Vagina (tissue), 2 donors: ENCODE data around the gene MAGED1.

Source experiments
- POLR2AphosphoS5 ChIP-seq, 2 donors: sonication (generic); formaldehyde crosslinking; IDR thresholded peaks; one replicate each; pipeline ENCODE4 v1.9.0; 2017; ENCODE audit warnings: antibody characterized with exemption in 2 of 2, mild to moderate bottlenecking in 2 of 2, low read depth in 1 of 2; ENCODE audit not compliant: insufficient read depth in 1 of 2
- TF ChIP-seq, protein P1 (sequence below), 3 experiments: fragments of 450-650 bp in 2 of 3; fragments of 200-600 bp in 1 of 3; sonication (generic) in 1 of 3; IDR thresholded peaks; one replicate each; pipeline ENCODE4 v1.5.1; 2017 to 2019; ENCODE audit warnings: antibody characterized with exemption in 3 of 3, mild to moderate bottlenecking in 2 of 3, moderate library complexity in 2 of 3

DNA sequence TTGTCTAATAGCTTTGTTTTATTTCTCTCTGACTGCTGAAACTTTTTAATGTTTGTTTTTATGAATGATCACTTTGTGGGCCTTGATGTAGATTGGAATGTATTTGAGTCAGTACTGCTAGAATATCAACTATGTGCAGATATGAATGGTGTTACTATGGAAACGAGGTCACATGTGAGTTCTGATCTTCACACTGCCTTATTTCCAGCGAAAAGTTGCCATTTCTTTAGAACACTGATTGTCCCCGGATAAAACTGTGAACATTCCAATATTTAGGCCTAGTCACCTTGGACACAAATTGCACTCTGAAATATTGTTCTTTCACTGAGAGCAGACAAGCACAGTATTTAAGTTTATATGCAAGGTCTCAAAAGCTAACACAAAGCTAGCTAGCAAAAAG, 27.2 kb upstream of the MAGED1 start:
- TF ChIP-seq, protein P1, sequence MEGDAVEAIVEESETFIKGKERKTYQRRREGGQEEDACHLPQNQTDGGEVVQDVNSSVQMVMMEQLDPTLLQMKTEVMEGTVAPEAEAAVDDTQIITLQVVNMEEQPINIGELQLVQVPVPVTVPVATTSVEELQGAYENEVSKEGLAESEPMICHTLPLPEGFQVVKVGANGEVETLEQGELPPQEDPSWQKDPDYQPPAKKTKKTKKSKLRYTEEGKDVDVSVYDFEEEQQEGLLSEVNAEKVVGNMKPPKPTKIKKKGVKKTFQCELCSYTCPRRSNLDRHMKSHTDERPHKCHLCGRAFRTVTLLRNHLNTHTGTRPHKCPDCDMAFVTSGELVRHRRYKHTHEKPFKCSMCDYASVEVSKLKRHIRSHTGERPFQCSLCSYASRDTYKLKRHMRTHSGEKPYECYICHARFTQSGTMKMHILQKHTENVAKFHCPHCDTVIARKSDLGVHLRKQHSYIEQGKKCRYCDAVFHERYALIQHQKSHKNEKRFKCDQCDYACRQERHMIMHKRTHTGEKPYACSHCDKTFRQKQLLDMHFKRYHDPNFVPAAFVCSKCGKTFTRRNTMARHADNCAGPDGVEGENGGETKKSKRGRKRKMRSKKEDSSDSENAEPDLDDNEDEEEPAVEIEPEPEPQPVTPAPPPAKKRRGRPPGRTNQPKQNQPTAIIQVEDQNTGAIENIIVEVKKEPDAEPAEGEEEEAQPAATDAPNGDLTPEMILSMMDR (IDR thresholded peaks at IDR 0.05) = no peak
- no peak for TF ChIP-seq POLR2AphosphoS5 (IDR thresholded peaks at IDR 0.05; ENCODE audit: insufficient read depth in 1 of 2, low read depth in 1 of 2)
